LNCAP (cell line): Measurements from ENCODE around the gene LAIR2.

Experiments
- CTCF ChIP-seq: fragments of 450-650 bp; IDR thresholded peaks from 2 replicates; pipeline ENCODE4 v1.5.1; 2017; ENCODE audit warnings: mild to moderate bottlenecking

Gene LAIR2

GRCh38 chr19:54502518-54503048 lies at the start of gene LAIR2:
TSS of gene LAIR2 (plus strand) at chr19:54502831. CDS start at chr19:54502919, 88 bp downstream.
- no peak for TF ChIP-seq CTCF

GRCh38 chr19:54453921-54454780 lies 48.5 kb upstream of the LAIR2 start:
- no peak for TF ChIP-seq CTCF

GRCh38 chr19:54454781-54455675 lies 47.6 kb upstream of the LAIR2 start:
- TF ChIP-seq CTCF = no peak

GRCh38 chr19:54455786-54456422 lies 46.7 kb upstream of the LAIR2 start:
- no peak for TF ChIP-seq CTCF

GRCh38 chr19:54456423-54457373 lies 45.9 kb upstream of the LAIR2 start:
- no peak for TF ChIP-seq CTCF

- TF ChIP-seq CTCF = no peak
Measured at GRCh38 chr19:54457773-54458647, 44.6 kb upstream of the LAIR2 start.
